ENCODE results near the gene MGAT4B. TPM values are rescaled to one million over a fixed set of nuclear protein-coding genes. Genes with fewer than 3 reads are reported as not detected.

MGAT4B gene
- polyA plus RNA-seq, 2 of the 4 experiments (the other 2 are of a cell fraction) = 57.4 to 166 TPM

GRCh38 chr5:179827680-179828079 is 21.0 kb upstream of the MGAT4B start (continued):
- TF ChIP-seq HOXB5 (CRISPR knock-in tag; IDR thresholded peaks at IDR 0.05) = no peak
- peak; percentile 93 for TF ChIP-seq POLR2AphosphoS2 (conservative IDR thresholded peaks at IDR 0.05; ENCODE audit: low read length)
- TF ChIP-seq ZFP36 (IDR thresholded peaks at IDR 0.05; ENCODE audit: borderline replicate concordance, partially characterized antibody) = no peak
- TF ChIP-seq GATA3 (IDR thresholded peaks at IDR 0.05; ENCODE audit: borderline replicate concordance) = no peak
- no peak for TF ChIP-seq TP53 (CRISPR knock-in tag; IDR thresholded peaks at IDR 0.05)
- TF ChIP-seq JUN (IDR thresholded peaks at IDR 0.05) = peak in 1 of 2 experiments; percentile 11; a peak in 1 of 5 replicates
- TF ChIP-seq HEYL (CRISPR knock-in tag; IDR thresholded peaks at IDR 0.05) = no peak

GRCh38 chr5:179825655-179826182 is 19.1 kb upstream of the MGAT4B start:
- FAIRE-seq = no peak

GRCh38 chr5:179824745-179825112 is 18.1 kb upstream of the MGAT4B start:
- CTCF ChIA-PET = interaction anchor here (1.0 to 11.6 kb wide), 4 partner anchors 11 to 23 kb away, joined by 3 to 86 read pairs (median 4); no protein-coding TSS in a partner anchor
- peak overlapping the region in 1 of 2 experiments; percentile 98; a peak in 3 of 6 replicates for H3K27ac ChIP-seq
- no peak for FAIRE-seq

More at GRCh38 chr5:179825655-179826182, 19.1 kb upstream of the MGAT4B start:
- peak; percentile 39 to 68 for DNase-seq (ENCODE audit: low read depth in 1 of 2, low spot score in 1 of 2)
- peak overlapping the region; percentile 81; the same call in 2 of the 3 replicates for H3K4me3 ChIP-seq
- 63% methylated on average over 13 of the region's 13 CpGs for WGBS (ENCODE audit: missing lambda C conversion rate)
- ATAC-seq = peak; percentile 35 to 48; a peak in 5 of 6 replicates
- peaks cover 77% of the 10 kb centered on the region for H3K4me1 ChIP-seq
- H3K9me3 ChIP-seq = no peaks in the 10 kb centered on the region
- CTCF ChIA-PET = interaction anchor here (1.1 to 11.6 kb wide), 3 partner anchors 12 to 24 kb away, joined by 3 to 86 read pairs (median 4); no protein-coding TSS in a partner anchor
- H3K4me2 ChIP-seq = peak overlapping the region; percentile 96
- POLR2A ChIA-PET = interaction anchor here (1.0 to 1.3 kb wide), 2 partner anchors 12 to 14 kb away, joined by 3 read pairs; no protein-coding TSS in a partner anchor
- peak; percentile 63; the same call in 1 of the 2 replicates for TF ChIP-seq TFCP2L1 (CRISPR knock-in tag; IDR thresholded peaks at IDR 0.05)
- TF ChIP-seq MYC (IDR thresholded peaks at IDR 0.05; ENCODE audit: borderline replicate concordance, low read length) = no peak
- peak; percentile 91 for TF ChIP-seq FOSB (CRISPR knock-in tag; IDR thresholded peaks at IDR 0.05)
- peak; percentile 66 for TF ChIP-seq POLR2AphosphoS2 (conservative IDR thresholded peaks at IDR 0.05; ENCODE audit: low read length)
- 0 out of 2 replicates have a peak, but pooled peaks have one; percentile 24 for TF ChIP-seq TP53 (CRISPR knock-in tag; IDR thresholded peaks at IDR 0.05)
- TF ChIP-seq KDM1A (IDR thresholded peaks at IDR 0.05; ENCODE audit: low read depth) = no peak
- peak; percentile 34; the same call in 1 of the 2 replicates for TF ChIP-seq MAX (IDR thresholded peaks at IDR 0.05)
- no peak for TF ChIP-seq RFX5 (IDR thresholded peaks at IDR 0.05)
- TF ChIP-seq HOXA7 (CRISPR knock-in tag; IDR thresholded peaks at IDR 0.05) = peak; percentile 94
- TF ChIP-seq ZSCAN20 (CRISPR knock-in tag; IDR thresholded peaks at IDR 0.05) = no peak
- no peak for TF ChIP-seq GATA3 (IDR thresholded peaks at IDR 0.05; ENCODE audit: borderline replicate concordance)
- peak in 1 of 2 experiments; percentile 68; a peak in 1 of 5 replicates for TF ChIP-seq JUN (IDR thresholded peaks at IDR 0.05)
- peak overlapping the region in 1 of 2 experiments; percentile 98; a peak in 1 of 6 replicates for H3K27ac ChIP-seq

More at GRCh38 chr5:179824745-179825112, 18.1 kb upstream of the MGAT4B start:
- Histone ChIP-seq H3K4me3 (peak overlapping the region; percentile 81), H3K9me3 (no peaks in the 10 kb centered on the region), H3K4me1 (peaks cover 78% of the 10 kb centered on the region), H3K4me2 (peak overlapping the region; percentile 96)
- DNase-seq (ENCODE audit: low read depth in 1 of 2, low spot score in 1 of 2) (no peak), ATAC-seq (no peak)
- POLR2A ChIA-PET = interaction anchor here (1.0 to 1.3 kb wide), 2 partner anchors 11 to 13 kb away, joined by 3 read pairs; no protein-coding TSS in a partner anchor
- WGBS (ENCODE audit: missing lambda C conversion rate) = 53% methylated on average over 3 of the region's 3 CpGs
- peak; percentile 82 for TF ChIP-seq FOSB (CRISPR knock-in tag; IDR thresholded peaks at IDR 0.05)
- no peak for TF ChIP-seq ZFP36 (IDR thresholded peaks at IDR 0.05; ENCODE audit: borderline replicate concordance, partially characterized antibody)
- TF ChIP-seq HOXA7 (CRISPR knock-in tag; IDR thresholded peaks at IDR 0.05) = peak; percentile 79; the same call in 1 of the 2 replicates
- TF ChIP-seq RARB (CRISPR knock-in tag; IDR thresholded peaks at IDR 0.05) = 0 out of 2 replicates have a peak, but pooled peaks have one; percentile 20
- TF ChIP-seq ELK1 (IDR thresholded peaks at IDR 0.05; ENCODE audit: low read depth, low read length) = no peak
- TF ChIP-seq TFCP2L1 (CRISPR knock-in tag; IDR thresholded peaks at IDR 0.05) = peak; percentile 17; the same call in 1 of the 2 replicates
- no peak for TF ChIP-seq NR3C1 (IDR thresholded peaks at IDR 0.05)
- no peak for TF ChIP-seq REST (IDR thresholded peaks at IDR 0.05)
